GM23338 (cell line): ENCODE data around the gene TSHZ2. TPM values are rescaled to one million over a fixed set of nuclear protein-coding genes. Genes with fewer than 3 reads are reported as not detected.

Source experiments
- ATAC-seq: fragments of 200-7000 bp; cut with Tn5 transposase; 3 replicates; pipeline ENCODE4 v1.9.1; 2020
- DNase-seq: peaks from one replicate; pipeline ENCODE4 v3.0.0-alpha.2; 2015; ENCODE audit warnings: low spot score
- H2AFZ ChIP-seq: fragments of 200-600 bp; sonication (generic); 2 replicates; pipeline ENCODE4 v1.8.0; 2016; ENCODE audit warnings: antibody characterized with exemption, mild to moderate bottlenecking, moderate library complexity
- H3F3A ChIP-seq: fragments of 200-600 bp; sonication (generic); replicated peaks from 2 replicates; pipeline ENCODE4 v1.8.0; 2017; ENCODE audit warnings: antibody characterized with exemption, mixed run types, low read depth
- H3K27ac ChIP-seq: fragments of 200-600 bp; sonication (generic); 2 replicates; pipeline ENCODE4 v1.6.1; 2016; ENCODE audit warnings: low read depth
- H3K27me3 ChIP-seq: fragments of 200-600 bp; sonication (generic); 2 replicates; pipeline ENCODE4 v1.8.0; 2016; ENCODE audit warnings: mild to moderate bottlenecking, mixed run types, moderate library complexity; ENCODE audit not compliant: insufficient read depth
- H3K36me3 ChIP-seq: fragments of 200-600 bp; sonication (generic); 2 replicates; pipeline ENCODE4 v1.8.0; 2016; ENCODE audit warnings: mild to moderate bottlenecking; ENCODE audit not compliant: insufficient read depth
- H3K4me1 ChIP-seq: fragments of 200-600 bp; sonication (generic); 2 replicates; pipeline ENCODE4 v1.8.0; 2016; ENCODE audit warnings: mild to moderate bottlenecking, moderate library complexity; ENCODE audit not compliant: insufficient read depth
- H3K4me2 ChIP-seq: fragments of 200-600 bp; sonication (generic); 2 replicates; pipeline ENCODE4 v1.7.1; 2017; ENCODE audit warnings: mixed run types
- H3K4me3 ChIP-seq: fragments of 200-600 bp; sonication (generic); 2 replicates; pipeline ENCODE4 v1.6.1; 2016; ENCODE audit warnings: mixed run types
- H3K79me2 ChIP-seq: fragments of 200-600 bp; sonication (generic); replicated peaks from 2 replicates; pipeline ENCODE4 v1.8.0; 2017; ENCODE audit warnings: mild to moderate bottlenecking; ENCODE audit not compliant: insufficient read depth
- H3K9me2 ChIP-seq: fragments of 200-600 bp; sonication (generic); 2 replicates; pipeline ENCODE4 v1.8.0; 2017; ENCODE audit not compliant: insufficient read depth
- H4K20me1 ChIP-seq: fragments of 200-600 bp; sonication (generic); replicated peaks from 2 replicates; pipeline ENCODE4 v1.8.0; 2017; ENCODE audit warnings: mild to moderate bottlenecking; ENCODE audit not compliant: insufficient read depth
- H3K27ac Mint-ChIP-seq: 2 replicates; pipeline ENCODE4 v1.8.0; 2020; ENCODE audit warnings: inconsistent platforms, mild to moderate bottlenecking, moderate library complexity, mixed read lengths
- H3K27me3 Mint-ChIP-seq: 3 replicates; pipeline ENCODE4 v1.8.0; 2022; ENCODE audit warnings: low read depth, mild to moderate bottlenecking, moderate library complexity, mixed read lengths, inconsistent platforms; ENCODE audit not compliant: insufficient read depth, poor library complexity
- H3K36me3 Mint-ChIP-seq: 3 replicates; pipeline ENCODE4 v1.8.0; 2021; ENCODE audit warnings: low read depth, mild to moderate bottlenecking, inconsistent platforms, moderate library complexity, mixed read lengths
- H3K4me1 Mint-ChIP-seq: 3 replicates; pipeline ENCODE4 v1.8.0; 2020; ENCODE audit warnings: mild to moderate bottlenecking, inconsistent platforms, mixed read lengths
- H3K4me3 Mint-ChIP-seq: 3 replicates; pipeline ENCODE4 v1.8.0; 2021; ENCODE audit warnings: moderate library complexity, mild to moderate bottlenecking, inconsistent platforms, mixed read lengths
- H3K9me3 Mint-ChIP-seq: 3 replicates; pipeline ENCODE4 v1.8.0; 2020; ENCODE audit warnings: moderate library complexity, mild to moderate bottlenecking, inconsistent platforms, mixed read lengths
- EZH2 ChIP-seq: fragments of 200-600 bp; sonication (generic); IDR thresholded peaks from one replicate; pipeline ENCODE4 v1.8.0; 2017; ENCODE audit warnings: antibody characterized with exemption, mild to moderate bottlenecking, low read depth; ENCODE audit not compliant: unreplicated experiment
- NANOG ChIP-seq: IDR thresholded peaks from 2 replicates; pipeline ENCODE4 v1.6.1; 2016; ENCODE audit warnings: antibody characterized with exemption, borderline replicate concordance
- ZNF331 ChIP-seq: fragments of 250-450 bp; sonication (Bioruptor Pico); IDR thresholded peaks from 2 replicates; pipeline ENCODE4 v1.5.0; 2020; ENCODE audit warnings: low read depth, mild to moderate bottlenecking, moderate library complexity
- polyA plus RNA-seq: library from polyadenylated mRNA; unstranded; fragments of >200 nt; fragmentation: Nextera tagmentation; extraction: Ambion mirVana; gene quantifications from 2 replicates; pipeline ENCODE4 v1.2.1, GENCODE V29; 2016
- total RNA-seq: library from RNA; depleted of rRNA; stranded (reverse); fragments of >200 nt; shearing (Covaris generic); gene quantifications from 2 replicates; pipeline ENCODE4 v1.2.3, GENCODE V29; 2014
- TF ChIP-seq, protein P1 (sequence below): fragments of 250-450 bp; sonication (Bioruptor Pico); IDR thresholded peaks from 2 replicates; pipeline ENCODE4 v1.5.0; 2020; ENCODE audit warnings: mild to moderate bottlenecking, moderate library complexity
- TF ChIP-seq, protein P2 (sequence below): IDR thresholded peaks from one replicate; pipeline ENCODE4 v1.6.1; 2018; ENCODE audit warnings: antibody characterized with exemption; ENCODE audit not compliant: unreplicated experiment
- TF ChIP-seq, protein P3 (sequence below), 2 experiments: fragments of 200-600 bp in 1 of 2; sonication (generic) in 1 of 2; conservative IDR thresholded peaks; 2 replicates each; pipeline versions ENCODE4 v1.5.1 to v1.6.1; 2016 to 2017; ENCODE audit warnings: antibody characterized with exemption in 2 of 2, low read depth in 2 of 2, mild to moderate bottlenecking in 2 of 2, moderate library complexity in 1 of 2

TSHZ2 gene
- total and polyA plus RNA-seq, 2 experiments from 2014 or later, result 0.49 to 1.3 TPM

DNA sequence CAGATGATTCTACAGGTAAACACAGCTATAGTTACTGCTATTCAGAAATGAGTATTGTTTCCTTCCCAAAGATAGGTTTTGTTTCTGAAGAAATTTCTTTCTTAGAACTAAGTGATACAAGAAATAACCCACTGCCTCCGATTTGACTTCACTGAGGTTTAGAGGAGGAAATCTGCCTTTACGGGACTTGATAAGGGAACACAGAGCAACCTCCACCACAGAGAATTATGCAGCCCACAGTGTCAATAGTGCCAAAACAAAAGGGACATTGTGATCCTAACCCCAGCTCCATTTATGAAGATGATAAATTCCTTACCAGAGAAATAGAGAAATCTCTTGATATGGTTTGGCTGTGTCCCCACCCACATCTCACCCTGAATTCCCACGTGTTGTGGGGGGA is 456.8 kb downstream of the TSHZ2 start (continued):
- TF ChIP-seq, protein P1, sequence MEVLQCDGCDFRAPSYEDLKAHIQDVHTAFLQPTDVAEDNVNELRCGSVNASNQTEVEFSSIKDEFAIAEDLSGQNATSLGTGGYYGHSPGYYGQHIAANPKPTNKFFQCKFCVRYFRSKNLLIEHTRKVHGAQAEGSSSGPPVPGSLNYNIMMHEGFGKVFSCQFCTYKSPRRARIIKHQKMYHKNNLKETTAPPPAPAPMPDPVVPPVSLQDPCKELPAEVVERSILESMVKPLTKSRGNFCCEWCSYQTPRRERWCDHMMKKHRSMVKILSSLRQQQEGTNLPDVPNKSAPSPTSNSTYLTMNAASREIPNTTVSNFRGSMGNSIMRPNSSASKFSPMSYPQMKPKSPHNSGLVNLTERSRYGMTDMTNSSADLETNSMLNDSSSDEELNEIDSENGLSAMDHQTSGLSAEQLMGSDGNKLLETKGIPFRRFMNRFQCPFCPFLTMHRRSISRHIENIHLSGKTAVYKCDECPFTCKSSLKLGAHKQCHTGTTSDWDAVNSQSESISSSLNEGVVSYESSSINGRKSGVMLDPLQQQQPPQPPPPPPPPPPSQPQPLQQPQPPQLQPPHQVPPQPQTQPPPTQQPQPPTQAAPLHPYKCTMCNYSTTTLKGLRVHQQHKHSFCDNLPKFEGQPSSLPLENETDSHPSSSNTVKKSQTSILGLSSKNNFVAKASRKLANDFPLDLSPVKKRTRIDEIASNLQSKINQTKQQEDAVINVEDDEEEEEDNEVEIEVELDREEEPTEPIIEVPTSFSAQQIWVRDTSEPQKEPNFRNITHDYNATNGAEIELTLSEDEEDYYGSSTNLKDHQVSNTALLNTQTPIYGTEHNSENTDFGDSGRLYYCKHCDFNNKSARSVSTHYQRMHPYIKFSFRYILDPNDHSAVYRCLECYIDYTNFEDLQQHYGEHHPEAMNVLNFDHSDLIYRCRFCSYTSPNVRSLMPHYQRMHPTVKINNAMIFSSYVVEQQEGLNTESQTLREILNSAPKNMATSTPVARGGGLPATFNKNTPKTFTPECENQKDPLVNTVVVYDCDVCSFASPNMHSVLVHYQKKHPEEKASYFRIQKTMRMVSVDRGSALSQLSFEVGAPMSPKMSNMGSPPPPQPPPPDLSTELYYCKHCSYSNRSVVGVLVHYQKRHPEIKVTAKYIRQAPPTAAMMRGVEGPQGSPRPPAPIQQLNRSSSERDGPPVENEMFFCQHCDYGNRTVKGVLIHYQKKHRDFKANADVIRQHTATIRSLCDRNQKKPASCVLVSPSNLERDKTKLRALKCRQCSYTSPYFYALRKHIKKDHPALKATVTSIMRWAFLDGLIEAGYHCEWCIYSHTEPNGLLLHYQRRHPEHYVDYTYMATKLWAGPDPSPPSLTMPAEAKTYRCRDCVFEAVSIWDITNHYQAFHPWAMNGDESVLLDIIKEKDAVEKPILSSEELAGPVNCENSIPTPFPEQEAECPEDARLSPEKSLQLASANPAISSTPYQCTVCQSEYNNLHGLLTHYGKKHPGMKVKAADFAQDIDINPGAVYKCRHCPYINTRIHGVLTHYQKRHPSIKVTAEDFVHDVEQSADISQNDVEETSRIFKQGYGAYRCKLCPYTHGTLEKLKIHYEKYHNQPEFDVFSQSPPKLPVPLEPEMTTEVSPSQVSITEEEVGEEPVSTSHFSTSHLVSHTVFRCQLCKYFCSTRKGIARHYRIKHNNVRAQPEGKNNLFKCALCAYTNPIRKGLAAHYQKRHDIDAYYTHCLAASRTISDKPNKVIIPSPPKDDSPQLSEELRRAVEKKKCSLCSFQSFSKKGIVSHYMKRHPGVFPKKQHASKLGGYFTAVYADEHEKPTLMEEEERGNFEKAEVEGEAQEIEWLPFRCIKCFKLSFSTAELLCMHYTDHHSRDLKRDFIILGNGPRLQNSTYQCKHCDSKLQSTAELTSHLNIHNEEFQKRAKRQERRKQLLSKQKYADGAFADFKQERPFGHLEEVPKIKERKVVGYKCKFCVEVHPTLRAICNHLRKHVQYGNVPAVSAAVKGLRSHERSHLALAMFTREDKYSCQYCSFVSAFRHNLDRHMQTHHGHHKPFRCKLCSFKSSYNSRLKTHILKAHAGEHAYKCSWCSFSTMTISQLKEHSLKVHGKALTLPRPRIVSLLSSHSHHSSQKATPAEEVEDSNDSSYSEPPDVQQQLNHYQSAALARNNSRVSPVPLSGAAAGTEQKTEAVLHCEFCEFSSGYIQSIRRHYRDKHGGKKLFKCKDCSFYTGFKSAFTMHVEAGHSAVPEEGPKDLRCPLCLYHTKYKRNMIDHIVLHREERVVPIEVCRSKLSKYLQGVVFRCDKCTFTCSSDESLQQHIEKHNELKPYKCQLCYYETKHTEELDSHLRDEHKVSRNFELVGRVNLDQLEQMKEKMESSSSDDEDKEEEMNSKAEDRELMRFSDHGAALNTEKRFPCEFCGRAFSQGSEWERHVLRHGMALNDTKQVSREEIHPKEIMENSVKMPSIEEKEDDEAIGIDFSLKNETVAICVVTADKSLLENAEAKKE, result no peak

DNA sequence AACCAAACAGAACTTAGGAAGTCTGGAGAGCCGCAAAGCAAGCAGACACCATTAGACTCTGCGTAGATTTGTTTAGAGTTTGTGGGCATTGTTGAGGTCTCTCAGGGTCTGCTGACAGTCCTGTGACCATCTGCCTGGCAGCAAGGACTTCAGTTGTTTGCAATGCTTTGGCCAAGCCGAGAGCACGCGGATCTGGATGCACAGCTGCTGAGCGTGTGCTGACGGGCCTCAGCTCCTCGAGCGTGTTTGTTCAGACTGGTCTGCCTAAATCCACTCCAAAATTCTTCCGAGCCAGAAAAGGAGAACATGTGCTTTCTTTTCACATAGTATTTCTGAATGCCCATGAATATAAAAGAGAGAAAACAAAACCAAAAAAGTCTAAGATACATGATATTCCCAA is 462.5 kb downstream of the TSHZ2 start:
- no peaks in the 10 kb centered on the region for H3K27me3 ChIP-seq
- Mint-ChIP-seq H3K9me3 (peaks cover 4% of the 10 kb centered on the region; the same call in 2 of the 3 replicates), H3K4me1 (no peaks in the 10 kb centered on the region), H3K27me3 (peaks cover 6% of the 10 kb centered on the region), H3K36me3 (no peaks in the 10 kb centered on the region; the same call in 2 of the 3 replicates), H3K4me3 (no peak overlapping the region), H3K27ac (no peak overlapping the region)
- no peaks in the 10 kb centered on the region for H3K9me2 ChIP-seq
- H3K36me3 ChIP-seq, result no peaks in the 10 kb centered on the region
- H3K4me3 ChIP-seq, result no peak overlapping the region
- H2AFZ ChIP-seq, result peak overlapping the region; percentile 29; the same call in 1 of the 2 replicates
- no peaks in the 10 kb centered on the region for H3K79me2 ChIP-seq
- H3K4me1 ChIP-seq, result no peaks in the 10 kb centered on the region
- no peaks in the 10 kb centered on the region for H3F3A ChIP-seq
- DNase-seq (no peak), ATAC-seq (no peak)
- H3K4me2 ChIP-seq, result no peak overlapping the region
- no peaks in the 10 kb centered on the region for H4K20me1 ChIP-seq
- H3K27ac ChIP-seq, result no peak overlapping the region
- TF ChIP-seq EZH2 (no peak), NANOG (no peak), ZNF331 (CRISPR knock-in tag) (no peak)
- TF ChIP-seq, protein P2, sequence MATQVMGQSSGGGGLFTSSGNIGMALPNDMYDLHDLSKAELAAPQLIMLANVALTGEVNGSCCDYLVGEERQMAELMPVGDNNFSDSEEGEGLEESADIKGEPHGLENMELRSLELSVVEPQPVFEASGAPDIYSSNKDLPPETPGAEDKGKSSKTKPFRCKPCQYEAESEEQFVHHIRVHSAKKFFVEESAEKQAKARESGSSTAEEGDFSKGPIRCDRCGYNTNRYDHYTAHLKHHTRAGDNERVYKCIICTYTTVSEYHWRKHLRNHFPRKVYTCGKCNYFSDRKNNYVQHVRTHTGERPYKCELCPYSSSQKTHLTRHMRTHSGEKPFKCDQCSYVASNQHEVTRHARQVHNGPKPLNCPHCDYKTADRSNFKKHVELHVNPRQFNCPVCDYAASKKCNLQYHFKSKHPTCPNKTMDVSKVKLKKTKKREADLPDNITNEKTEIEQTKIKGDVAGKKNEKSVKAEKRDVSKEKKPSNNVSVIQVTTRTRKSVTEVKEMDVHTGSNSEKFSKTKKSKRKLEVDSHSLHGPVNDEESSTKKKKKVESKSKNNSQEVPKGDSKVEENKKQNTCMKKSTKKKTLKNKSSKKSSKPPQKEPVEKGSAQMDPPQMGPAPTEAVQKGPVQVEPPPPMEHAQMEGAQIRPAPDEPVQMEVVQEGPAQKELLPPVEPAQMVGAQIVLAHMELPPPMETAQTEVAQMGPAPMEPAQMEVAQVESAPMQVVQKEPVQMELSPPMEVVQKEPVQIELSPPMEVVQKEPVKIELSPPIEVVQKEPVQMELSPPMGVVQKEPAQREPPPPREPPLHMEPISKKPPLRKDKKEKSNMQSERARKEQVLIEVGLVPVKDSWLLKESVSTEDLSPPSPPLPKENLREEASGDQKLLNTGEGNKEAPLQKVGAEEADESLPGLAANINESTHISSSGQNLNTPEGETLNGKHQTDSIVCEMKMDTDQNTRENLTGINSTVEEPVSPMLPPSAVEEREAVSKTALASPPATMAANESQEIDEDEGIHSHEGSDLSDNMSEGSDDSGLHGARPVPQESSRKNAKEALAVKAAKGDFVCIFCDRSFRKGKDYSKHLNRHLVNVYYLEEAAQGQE, result no peak
- TF ChIP-seq, protein P3, sequence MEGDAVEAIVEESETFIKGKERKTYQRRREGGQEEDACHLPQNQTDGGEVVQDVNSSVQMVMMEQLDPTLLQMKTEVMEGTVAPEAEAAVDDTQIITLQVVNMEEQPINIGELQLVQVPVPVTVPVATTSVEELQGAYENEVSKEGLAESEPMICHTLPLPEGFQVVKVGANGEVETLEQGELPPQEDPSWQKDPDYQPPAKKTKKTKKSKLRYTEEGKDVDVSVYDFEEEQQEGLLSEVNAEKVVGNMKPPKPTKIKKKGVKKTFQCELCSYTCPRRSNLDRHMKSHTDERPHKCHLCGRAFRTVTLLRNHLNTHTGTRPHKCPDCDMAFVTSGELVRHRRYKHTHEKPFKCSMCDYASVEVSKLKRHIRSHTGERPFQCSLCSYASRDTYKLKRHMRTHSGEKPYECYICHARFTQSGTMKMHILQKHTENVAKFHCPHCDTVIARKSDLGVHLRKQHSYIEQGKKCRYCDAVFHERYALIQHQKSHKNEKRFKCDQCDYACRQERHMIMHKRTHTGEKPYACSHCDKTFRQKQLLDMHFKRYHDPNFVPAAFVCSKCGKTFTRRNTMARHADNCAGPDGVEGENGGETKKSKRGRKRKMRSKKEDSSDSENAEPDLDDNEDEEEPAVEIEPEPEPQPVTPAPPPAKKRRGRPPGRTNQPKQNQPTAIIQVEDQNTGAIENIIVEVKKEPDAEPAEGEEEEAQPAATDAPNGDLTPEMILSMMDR (conservative IDR thresholded peaks at IDR 0.05; ENCODE audit: low read depth in 2 of 2), result no peak
